C4-2B (cell line): ENCODE measurements around the gene ZSCAN18.
"Not testable (repeated sequence)": the region's sequence is repeated elsewhere in the genome, so short reads cannot be mapped to it uniquely, and the experiment has no call there.

Experiments used
- H3K27ac ChIP-seq: fragments of 450-650 bp; 2 replicates; pipeline ENCODE4 v1.5.1; 2017
- CTCF ChIP-seq: fragments of 450-650 bp; conservative IDR thresholded peaks from 2 replicates; pipeline ENCODE4 v1.5.1; 2017; ENCODE audit warnings: mild to moderate bottlenecking
- ZFX ChIP-seq: fragments of 450-650 bp; IDR thresholded peaks from 2 replicates; pipeline ENCODE4 v1.6.1; 2017

ZSCAN18 gene, protein sequence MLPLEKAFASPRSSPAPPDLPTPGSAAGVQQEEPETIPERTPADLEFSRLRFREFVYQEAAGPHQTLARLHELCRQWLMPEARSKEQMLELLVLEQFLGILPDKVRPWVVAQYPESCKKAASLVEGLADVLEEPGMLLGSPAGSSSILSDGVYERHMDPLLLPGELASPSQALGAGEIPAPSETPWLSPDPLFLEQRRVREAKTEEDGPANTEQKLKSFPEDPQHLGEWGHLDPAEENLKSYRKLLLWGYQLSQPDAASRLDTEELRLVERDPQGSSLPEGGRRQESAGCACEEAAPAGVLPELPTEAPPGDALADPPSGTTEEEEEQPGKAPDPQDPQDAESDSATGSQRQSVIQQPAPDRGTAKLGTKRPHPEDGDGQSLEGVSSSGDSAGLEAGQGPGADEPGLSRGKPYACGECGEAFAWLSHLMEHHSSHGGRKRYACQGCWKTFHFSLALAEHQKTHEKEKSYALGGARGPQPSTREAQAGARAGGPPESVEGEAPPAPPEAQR

GRCh38 chr19:58097781-58098681, at the start of gene ZSCAN18:
TSS of gene ZSCAN18 (minus strand) at chr19:58098231. CDS start at chr19:58090267, 7,964 bp downstream.
- TF ChIP-seq CTCF (no peak), ZFX (no peak)
- no peak within 1 kb of the TSS for H3K27ac ChIP-seq

DNA sequence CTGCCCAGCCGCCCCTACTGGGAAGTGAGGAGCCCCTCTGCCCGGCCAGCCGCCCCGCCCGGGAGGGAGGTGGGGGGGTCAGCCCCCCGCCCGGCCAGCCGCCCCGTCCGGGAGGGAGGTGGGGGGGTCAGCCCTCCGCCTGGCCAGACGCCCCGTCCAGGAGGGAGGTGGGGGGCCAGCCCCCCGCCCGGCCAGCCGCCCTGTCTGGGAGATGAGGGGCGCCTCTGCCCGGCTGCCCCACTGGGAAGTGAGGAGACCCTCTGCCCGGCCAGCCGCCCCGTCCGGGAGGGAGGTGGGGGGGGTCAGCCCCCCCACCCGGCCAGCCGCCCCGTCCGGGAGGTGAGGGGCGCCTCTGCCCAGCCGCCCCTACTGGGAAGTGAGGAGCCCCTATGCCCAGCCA, 49.4 kb upstream of the ZSCAN18 start:
- H3K27ac ChIP-seq: not testable (repeated sequence)

GRCh38 chr19:58145849-58146248, 47.8 kb upstream of the ZSCAN18 start:
- TF ChIP-seq CTCF: no peak
- TF ChIP-seq ZFX: no peak
- H3K27ac ChIP-seq: no peak overlapping the region

GRCh38 chr19:58134244-58134643, 36.2 kb upstream of the ZSCAN18 start:
- no peak overlapping the region for H3K27ac ChIP-seq
- no peak for TF ChIP-seq ZFX
- no peak for TF ChIP-seq CTCF

- H3K27ac ChIP-seq: no peak overlapping the region
These were observed 31.3 kb upstream of the ZSCAN18 start for GRCh38 chr19:58129284-58129683.

DNA sequence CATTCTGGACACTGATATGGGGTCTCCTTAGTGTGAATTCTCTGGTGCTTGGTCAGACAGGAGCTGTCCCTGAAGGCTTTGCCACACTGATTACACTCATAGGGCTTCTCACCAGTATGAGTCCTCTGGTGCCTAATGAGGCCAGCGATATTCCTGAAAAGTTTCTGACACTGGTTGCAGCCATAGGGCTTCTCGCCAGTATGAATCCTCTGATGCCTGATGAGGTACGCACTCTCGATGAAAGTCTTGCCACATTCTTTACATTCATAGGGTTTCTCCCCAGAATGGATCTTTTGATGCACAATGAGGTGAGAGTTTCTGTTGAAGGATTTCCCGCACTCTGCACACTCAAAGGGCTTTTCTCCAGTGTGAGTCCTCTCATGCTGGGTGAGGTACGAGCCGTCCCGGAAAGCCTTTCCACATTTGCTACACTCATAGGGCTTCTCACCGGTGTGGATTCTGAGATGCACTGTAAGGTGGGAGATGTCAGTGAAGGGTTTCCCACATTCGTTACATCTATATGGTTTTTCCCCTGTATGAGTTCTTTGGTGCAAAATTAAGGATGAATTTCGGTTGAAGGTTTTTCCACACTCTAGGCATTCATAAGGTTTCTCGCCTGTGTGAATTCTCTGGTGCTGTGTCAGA, 30.1 kb upstream of the ZSCAN18 start:
- no peak overlapping the region for H3K27ac ChIP-seq
- TF ChIP-seq CTCF: no peak
- TF ChIP-seq ZFX: no peak

More at GRCh38 chr19:58129284-58129683, 31.3 kb upstream of the ZSCAN18 start:
- TF ChIP-seq ZFX (no peak), CTCF (no peak)

GRCh38 chr19:58123354-58123753, 25.3 kb upstream of the ZSCAN18 start:
- no peak overlapping the region for H3K27ac ChIP-seq
- TF ChIP-seq ZFX: no peak
